ENCODE results near the gene PHACTR2. TPM values are rescaled to one million over a fixed set of nuclear protein-coding genes. Genes with fewer than 3 reads are reported as not detected.
"Not testable (repeated sequence)": the region's sequence is repeated elsewhere in the genome, so short reads cannot be mapped to it uniquely, and the experiment has no call there.

The PHACTR2 gene
- total RNA-seq, 4 donors from 2014 or later, result 25.4 to 31.8 (median 26.1) TPM

DNA sequence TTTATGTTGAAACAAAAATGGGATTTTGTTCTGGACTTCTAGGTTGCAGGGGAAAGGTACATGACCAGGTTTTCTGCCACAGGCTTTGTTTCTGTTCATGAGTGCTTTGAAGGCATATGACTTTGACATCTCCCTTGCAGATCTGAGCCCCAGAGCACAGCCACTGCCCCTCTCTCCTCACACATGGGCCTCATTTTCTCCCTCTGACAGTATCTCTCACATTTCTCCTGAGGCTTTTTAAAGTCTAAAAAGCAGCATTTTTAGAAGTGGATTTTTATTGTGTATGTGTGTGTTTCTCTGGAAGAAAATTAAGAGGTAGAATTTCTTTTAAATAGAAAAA, 115.5 kb downstream of the PHACTR2 start:
- DNase-seq (no peak), ATAC-seq (no peak)
- in situ Hi-C loops (cut with MboI; ENCODE audit: low sequenced_read_pairs in 4 of 4), result no loop called here
- Histone ChIP-seq H3K27me3 (no peaks in the 10 kb centered on the region), H3K9me3 (no peaks in the 10 kb centered on the region), H3K4me1 (no peaks in the 10 kb centered on the region), H3K27ac (no peak overlapping the region), H3K36me3 (peaks cover 0 to 27% of the 10 kb centered on the region in 2 donors), H3K4me3 (no peak overlapping the region)
- intact Hi-C loops (cut with DNase I; ENCODE audit: low total_unique reads), result no loop called here
- no peak for TF ChIP-seq POLR2A (IDR thresholded peaks at IDR 0.05)
- TF ChIP-seq, protein P1, sequence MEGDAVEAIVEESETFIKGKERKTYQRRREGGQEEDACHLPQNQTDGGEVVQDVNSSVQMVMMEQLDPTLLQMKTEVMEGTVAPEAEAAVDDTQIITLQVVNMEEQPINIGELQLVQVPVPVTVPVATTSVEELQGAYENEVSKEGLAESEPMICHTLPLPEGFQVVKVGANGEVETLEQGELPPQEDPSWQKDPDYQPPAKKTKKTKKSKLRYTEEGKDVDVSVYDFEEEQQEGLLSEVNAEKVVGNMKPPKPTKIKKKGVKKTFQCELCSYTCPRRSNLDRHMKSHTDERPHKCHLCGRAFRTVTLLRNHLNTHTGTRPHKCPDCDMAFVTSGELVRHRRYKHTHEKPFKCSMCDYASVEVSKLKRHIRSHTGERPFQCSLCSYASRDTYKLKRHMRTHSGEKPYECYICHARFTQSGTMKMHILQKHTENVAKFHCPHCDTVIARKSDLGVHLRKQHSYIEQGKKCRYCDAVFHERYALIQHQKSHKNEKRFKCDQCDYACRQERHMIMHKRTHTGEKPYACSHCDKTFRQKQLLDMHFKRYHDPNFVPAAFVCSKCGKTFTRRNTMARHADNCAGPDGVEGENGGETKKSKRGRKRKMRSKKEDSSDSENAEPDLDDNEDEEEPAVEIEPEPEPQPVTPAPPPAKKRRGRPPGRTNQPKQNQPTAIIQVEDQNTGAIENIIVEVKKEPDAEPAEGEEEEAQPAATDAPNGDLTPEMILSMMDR (IDR thresholded peaks at IDR 0.05 in 4 of 5, conservative IDR thresholded peaks at IDR 0.05 in 1 of 5), result no peak

DNA sequence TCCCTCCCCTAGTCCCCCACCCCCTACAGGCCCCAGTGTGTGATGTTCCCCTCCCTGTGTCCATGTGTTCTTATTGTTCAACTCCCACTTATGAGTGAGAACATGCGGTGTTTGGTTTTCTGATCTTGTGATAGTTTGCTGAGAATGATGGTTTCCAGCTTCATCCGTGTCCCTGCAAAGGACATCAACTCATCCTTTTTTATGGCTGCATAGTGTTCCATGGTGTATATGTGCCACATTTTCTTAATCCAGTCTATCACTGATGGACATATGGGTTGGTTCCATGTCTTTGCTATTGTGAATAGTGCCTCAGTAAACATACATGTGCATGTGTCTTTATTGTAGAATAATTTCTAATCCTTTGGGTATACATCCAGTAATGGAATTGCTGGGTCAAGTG, 118.8 kb downstream of the PHACTR2 start:
- H3K36me3 ChIP-seq; H3K4me1 ChIP-seq; H3K27me3 ChIP-seq; intact Hi-C loops (cut with DNase I; ENCODE audit: low total_unique reads); DNase-seq; H3K9me3 ChIP-seq; H3K27ac ChIP-seq; in situ Hi-C loops (cut with MboI; ENCODE audit: low sequenced_read_pairs in 4 of 4); ATAC-seq; H3K4me3 ChIP-seq: not testable (repeated sequence)

DNA sequence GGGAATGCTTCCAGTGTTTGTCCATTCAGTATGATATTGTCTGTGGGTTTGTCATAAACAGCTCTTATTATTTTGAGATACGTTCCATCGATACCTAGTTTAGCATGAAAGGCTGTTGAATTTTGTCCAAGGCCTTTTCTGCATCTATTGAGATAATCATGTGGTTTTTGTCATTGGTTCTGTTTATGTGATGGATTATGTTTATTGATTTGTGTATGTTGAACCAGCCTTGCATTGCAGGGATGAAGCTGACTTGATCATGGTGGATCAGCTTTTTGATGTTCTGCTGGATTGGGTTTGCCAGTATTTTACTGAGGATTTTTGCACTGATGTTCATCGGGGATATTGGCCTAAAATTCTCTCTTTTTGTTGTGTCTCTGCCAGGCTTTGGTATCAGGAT, 120.7 kb downstream of the PHACTR2 start:
- in situ Hi-C loops (cut with MboI; ENCODE audit: low sequenced_read_pairs in 4 of 4); DNase-seq; H3K36me3 ChIP-seq; H3K27ac ChIP-seq; ATAC-seq; H3K9me3 ChIP-seq; H3K4me3 ChIP-seq; intact Hi-C loops (cut with DNase I; ENCODE audit: low total_unique reads); H3K27me3 ChIP-seq; H3K4me1 ChIP-seq: not testable (repeated sequence)

DNA sequence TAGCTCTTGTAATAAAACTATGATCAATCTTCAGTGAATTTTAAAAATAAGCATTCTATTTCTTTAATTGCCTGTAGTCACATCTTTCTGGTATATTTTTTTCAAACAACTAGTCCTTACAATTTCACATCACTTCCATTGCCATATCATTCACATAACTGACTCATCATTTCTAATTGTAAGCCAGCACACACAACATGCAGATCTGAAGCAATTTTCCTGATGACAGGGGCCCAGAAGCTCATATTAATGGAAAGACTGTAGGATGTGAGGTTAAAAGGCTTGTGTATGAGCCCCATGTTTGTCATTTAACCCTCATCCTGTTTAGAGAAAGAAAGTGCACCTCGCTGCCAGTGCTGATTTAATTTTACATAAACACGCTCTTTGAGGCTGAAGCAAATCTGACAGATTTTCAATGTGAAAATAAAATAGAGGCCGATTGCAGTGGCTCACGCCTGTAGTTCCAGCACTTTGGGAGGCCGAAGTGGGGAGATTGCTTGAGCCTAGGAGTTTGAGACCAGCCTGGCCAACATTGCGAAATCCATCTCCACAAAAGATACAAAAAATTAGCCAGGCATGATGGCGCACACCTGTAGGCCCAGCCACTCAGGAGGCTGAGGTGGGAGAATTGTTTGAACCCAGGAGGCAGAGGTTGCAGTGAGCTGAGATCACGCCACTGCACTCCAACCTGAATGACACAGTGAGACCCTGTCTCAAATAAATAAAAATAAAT, 125.2 kb downstream of the PHACTR2 start:
- Histone ChIP-seq H3K4me1 (no peaks in the 10 kb centered on the region), H3K27me3 (no peaks in the 10 kb centered on the region), H3K9me3 (no peaks in the 10 kb centered on the region), H3K36me3 (peaks cover 0 to 6% of the 10 kb centered on the region in 2 donors), H3K27ac (no peak overlapping the region), H3K4me3 (no peak overlapping the region)
- intact Hi-C loops (cut with DNase I; ENCODE audit: low total_unique reads) (no loop called here), in situ Hi-C loops (cut with MboI; ENCODE audit: low sequenced_read_pairs in 4 of 4) (no loop called here)
- TF ChIP-seq POLR2A (IDR thresholded peaks at IDR 0.05), result no peak
- TF ChIP-seq, protein P1 (IDR thresholded peaks at IDR 0.05 in 4 of 5, conservative IDR thresholded peaks at IDR 0.05 in 1 of 5), result no peak
- DNase-seq (no peak), ATAC-seq (no peak)

DNA sequence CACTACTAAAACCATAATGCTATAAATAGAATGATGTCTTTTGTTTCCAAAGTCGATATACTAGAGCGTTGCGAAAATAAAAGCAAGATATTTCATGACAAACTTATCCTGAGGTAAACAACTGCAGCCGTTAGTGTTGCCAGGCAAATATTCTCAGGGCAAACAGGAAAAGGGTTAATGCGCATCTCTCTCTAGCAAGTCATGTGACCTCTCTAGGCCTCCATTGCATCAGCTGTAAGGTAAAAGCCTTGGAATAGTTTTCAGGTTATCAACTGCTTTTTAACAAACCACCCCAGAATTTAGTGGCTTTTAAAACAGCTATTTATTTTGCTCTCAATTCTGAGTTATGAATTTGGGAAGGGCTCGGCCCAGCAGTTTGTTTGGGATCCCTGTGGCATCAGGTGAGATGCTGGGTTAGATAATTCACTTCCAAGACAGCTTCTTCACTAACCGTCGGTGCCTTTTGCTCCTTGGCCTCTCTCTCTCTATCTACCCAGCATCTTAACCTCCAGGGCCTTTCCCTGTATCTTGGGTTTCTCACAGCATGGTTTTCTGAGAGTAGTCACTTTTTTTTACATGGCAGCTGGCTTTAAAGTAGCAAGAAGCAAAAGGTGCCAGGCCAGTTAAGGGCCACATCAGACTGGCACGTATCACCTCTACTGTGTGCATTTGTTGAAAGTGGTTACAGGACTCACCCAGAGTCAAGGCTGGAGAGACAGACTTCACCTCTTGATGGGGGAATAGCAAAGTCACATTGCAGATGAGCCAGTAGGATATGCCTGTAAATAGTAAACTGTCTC, 126.2 kb downstream of the PHACTR2 start:
- H3K9me3 ChIP-seq, result no peaks in the 10 kb centered on the region
- H3K4me3 ChIP-seq, result no peak overlapping the region
- no peaks in the 10 kb centered on the region for H3K4me1 ChIP-seq
- H3K27me3 ChIP-seq, result no peaks in the 10 kb centered on the region
- intact Hi-C loops (cut with DNase I; ENCODE audit: low total_unique reads), result no loop called here
- no peak for TF ChIP-seq POLR2A (IDR thresholded peaks at IDR 0.05)
- TF ChIP-seq, protein P1 (IDR thresholded peaks at IDR 0.05 in 4 of 5, conservative IDR thresholded peaks at IDR 0.05 in 1 of 5), result no peak
- H3K36me3 ChIP-seq, result peaks cover 0 to 4% of the 10 kb centered on the region in 2 donors
- DNase-seq (no peak), ATAC-seq (no peak)
- H3K27ac ChIP-seq, result no peak overlapping the region
- in situ Hi-C loops (cut with MboI; ENCODE audit: low sequenced_read_pairs in 4 of 4), result no loop called here
